ENCODE data around the gene DAB2. TPM values are rescaled to one million over a fixed set of nuclear protein-coding genes. Genes with fewer than 3 reads are reported as not detected.
"Not testable (repeated sequence)": the region's sequence is repeated elsewhere in the genome, so short reads cannot be mapped to it uniquely, and the experiment has no call there.

Gene DAB2
- total RNA-seq, 1 donor from 2014 or later, result 64.5 TPM

- peak; percentile 71 for DNase-seq
Observed at GRCh38 chr5:39337252-39337915, 87.4 kb downstream of the DAB2 start.

- DNase-seq, result not testable (repeated sequence)
Observed at GRCh38 chr5:39334296-39334695, 90.5 kb downstream of the DAB2 start.

- no peak for DNase-seq
Observed at GRCh38 chr5:39333104-39333503, 91.7 kb downstream of the DAB2 start.

GRCh38 chr5:39331861-39332381, 92.9 kb downstream of the DAB2 start:
- peak; percentile 47 for DNase-seq

GRCh38 chr5:39328731-39329130, 96.0 kb downstream of the DAB2 start:
- no peak for DNase-seq

GRCh38 chr5:39323542-39323941, 101.2 kb downstream of the DAB2 start:
- no peak for DNase-seq

Other genes with a start within 250 kb of the DAB2 start
- 9.0 TPM for gene FYB1, start 205.4 kb downstream of the DAB2 start, total RNA-seq
- not detected for gene C9, start 60.5 kb downstream of the DAB2 start, total RNA-seq